GM18526 (cell line): ENCODE measurements around the gene PAK4.

ENCODE experiments used
- POLR2A ChIP-seq: IDR thresholded peaks from 3 replicates; pipeline ENCODE4 v1.6.1; 2011; ENCODE audit not compliant: insufficient read length; ENCODE audit errors: extremely low read depth

PAK4 gene

DNA sequence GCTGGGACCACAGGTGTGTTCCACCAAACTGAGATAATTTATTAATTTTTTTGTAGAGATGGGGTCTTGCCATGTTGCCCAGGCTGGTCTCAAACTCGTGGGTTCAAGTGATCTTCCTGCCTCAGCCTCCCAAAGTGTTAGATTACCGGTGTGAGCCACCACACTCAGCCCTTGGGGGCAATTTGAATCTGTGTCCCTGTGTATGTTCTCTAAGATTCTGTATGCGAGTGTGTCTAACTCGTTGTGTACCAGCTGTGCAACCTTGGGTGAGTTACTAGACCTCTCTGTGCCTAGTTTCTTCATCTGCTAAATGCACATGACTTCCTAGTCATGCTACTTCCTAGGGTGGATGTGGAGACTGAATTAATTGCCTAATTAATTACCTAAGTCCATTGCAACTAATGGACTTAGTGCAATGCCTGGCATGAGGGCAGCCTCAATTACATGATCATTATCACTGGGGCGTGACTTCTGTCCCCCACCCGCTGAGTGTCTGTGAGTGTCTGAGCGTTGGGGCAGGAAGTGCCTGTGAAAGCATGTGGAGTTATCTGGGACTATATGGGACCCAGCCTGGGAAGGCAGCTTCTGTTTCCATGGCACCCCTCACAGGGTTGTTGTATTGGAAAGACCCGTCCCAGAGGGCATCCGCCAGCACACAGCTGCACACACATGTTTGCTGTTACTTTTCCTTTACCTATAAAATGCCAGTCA, 69.4 kb downstream of the PAK4 start:
- no peak for TF ChIP-seq POLR2A

GRCh38 chr19:39195755-39196154, 70.2 kb downstream of the PAK4 start:
- TF ChIP-seq POLR2A: no peak

DNA sequence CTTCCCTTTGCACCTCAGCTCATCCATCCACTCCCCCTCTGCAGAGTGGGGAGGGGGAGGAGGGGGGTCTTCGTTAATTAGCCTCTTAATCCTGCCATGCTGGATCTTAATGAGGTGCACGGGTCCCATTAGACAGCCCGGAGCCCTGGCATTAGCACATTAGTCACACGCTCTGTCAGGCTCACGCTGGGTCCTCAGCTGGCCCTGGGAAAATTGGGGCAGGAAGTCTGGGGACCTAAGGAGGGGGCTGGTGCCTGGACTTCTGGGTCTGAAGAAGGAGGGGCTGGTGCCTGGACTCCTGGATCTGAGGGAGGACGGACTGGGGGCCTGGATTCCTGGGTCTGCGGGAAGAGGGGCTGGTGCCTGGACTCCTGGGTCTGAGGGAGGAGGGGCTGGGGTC, 70.7 kb downstream of the PAK4 start:
- no peak for TF ChIP-seq POLR2A

- no peak for TF ChIP-seq POLR2A
Measured at GRCh38 chr19:39196860-39197562, 71.4 kb downstream of the PAK4 start, which contains the start of gene NCCRP1. Gene NCCRP1 (plus strand): TSS chr19:39196964. CDS start chr19:39196983, 19 bp downstream.

DNA sequence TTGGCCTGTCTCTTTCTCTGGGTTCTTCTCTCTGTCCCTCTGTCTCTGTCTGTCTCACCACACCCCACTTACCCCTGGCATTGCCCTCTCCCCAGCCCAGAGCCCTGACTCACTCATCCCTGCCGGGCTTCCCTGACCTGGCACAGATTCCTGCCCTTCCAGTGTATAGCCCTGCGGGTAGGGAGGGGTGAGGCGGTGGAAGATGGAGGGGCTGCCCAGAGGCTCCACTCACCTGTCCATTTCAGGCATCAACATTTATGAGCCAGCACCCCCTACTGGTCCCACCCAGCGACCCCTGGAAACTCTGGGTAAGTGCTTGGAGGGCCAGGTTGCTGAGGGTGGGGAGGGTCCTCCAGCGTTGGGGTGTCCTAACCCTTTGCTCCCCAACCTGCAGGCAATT, 72.2 kb downstream of the PAK4 start:
- TF ChIP-seq POLR2A: no peak

DNA sequence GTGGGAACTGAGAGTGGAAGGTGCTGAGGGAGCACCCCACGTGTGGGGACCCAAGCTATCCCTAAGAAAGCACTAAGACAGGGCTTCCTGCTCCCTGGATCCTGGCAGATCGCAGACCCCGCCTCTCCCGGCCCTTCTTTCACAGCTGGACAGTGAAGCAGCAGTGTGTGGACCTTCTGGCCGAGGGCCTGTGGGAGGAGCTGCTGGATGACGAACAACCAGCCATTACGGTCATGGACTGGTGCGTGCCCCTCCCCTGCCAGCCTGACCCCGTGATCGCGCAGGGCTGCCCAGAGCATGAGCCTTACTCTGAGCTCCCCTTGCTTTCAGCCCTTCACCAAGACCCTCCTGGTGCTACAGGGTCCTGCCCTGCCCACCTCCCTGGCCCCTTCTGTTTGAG, 73.4 kb downstream of the PAK4 start:
- TF ChIP-seq POLR2A: no peak

DNA sequence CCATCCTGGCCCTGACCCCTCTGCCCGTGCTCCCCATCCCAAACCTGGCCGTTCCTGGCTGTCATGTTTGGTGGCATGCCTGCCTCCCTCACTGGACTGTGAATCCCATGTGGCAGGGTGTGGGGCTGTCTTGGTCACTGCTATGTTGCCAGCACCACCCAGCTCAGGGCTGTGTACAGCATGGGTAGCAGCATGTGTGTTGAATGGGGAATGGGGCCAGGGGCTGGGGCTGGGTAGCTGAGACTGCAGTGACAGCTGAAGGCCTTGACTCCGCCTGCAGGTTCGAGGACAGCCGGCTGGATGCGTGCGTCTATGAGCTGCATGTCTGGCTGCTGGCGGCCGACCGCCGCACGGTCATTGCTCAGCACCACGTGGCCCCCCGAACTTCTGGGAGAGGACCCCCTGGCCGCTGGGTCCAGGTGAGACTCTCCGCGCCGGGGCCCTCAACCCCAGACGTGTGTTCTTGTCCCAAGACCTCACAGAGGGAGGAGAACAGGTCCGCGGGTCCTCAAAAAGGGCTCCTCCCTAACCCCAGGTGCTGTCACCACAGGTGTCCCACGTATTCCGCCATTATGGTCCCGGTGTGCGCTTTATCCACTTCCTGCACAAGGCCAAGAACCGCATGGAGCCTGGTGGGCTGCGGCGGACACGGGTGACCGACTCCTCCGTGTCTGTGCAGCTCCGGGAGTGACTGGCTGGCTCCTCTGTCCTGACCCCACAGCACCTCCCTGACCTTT, 74.6 kb downstream of the PAK4 start:
- no peak for TF ChIP-seq POLR2A

GRCh38 chr19:39200803-39201115, 75.2 kb downstream of the PAK4 start:
- TF ChIP-seq POLR2A: no peak

- TF ChIP-seq POLR2A: no peak
Measured at GRCh38 chr19:39202998-39203355, 77.4 kb downstream of the PAK4 start.

GRCh38 chr19:39203372-39204341, 78.1 kb downstream of the PAK4 start, which contains the start of gene SYCN:
Gene SYCN (minus strand): TSS chr19:39204263. CDS start chr19:39204254, 9 bp downstream.
- TF ChIP-seq POLR2A: no peak

- TF ChIP-seq POLR2A: no peak
Measured at GRCh38 chr19:39205449-39205764, 79.8 kb downstream of the PAK4 start.

DNA sequence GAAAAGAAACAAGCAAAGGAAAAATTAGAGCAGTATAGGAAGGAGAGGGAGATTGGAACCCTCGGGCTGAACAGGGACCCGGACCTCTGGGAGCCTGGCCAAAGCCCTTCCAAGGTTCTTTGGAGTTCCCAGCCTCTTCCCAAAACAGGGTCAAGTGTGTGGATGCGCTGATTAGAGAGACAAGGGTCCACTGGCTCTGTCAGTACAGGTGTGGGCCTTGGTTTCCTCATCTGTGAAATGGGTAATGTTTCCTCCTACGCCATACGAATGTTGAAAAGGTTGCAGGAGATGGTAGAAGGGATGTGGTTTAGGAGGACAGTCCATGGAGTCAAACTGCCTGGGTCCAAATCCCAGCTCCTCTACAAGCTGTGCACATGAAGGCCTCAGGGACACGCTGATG, 80.5 kb downstream of the PAK4 start:
- no peak for TF ChIP-seq POLR2A

DNA sequence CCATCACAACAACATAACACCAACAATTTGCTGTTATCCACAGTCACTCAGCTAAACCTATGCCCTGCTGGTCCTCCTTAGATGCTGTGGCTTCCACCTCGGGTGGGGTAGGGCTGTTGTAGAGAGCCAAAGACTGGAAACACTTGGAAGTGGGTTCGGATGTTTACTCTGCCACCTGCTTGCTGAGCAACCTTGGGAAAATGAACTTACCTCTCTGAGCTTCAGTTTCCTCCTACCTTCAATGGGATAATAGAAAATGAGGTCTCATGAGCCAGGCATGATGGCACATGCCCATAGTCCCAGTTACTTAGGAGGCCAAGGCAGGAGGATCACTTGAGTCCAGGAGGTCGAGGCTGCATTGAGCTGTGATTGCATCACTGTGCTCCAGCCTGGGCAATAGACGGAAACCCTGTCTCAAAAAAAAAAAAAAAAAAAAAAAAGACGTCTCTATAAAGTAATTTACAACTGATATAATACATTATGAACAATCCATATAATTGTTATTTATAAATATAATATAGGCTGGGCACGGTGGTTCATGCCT, 81.8 kb downstream of the PAK4 start:
- TF ChIP-seq POLR2A: no peak

GRCh38 chr19:39208175-39208795, 82.7 kb downstream of the PAK4 start:
- TF ChIP-seq POLR2A: no peak
